K562 (cell line): ENCODE measurements around the gene CALML3. TPM values are rescaled to one million over a fixed set of nuclear protein-coding genes. Genes with fewer than 3 reads are reported as not detected.

Source experiments
- ATAC-seq: fragments of 200-7000 bp; cut with Tn5 transposase; 3 replicates; pipeline ENCODE4 v1.9.1; 2020; ENCODE audit warnings: moderate library complexity
- BruUV-seq: library from RNA; stranded (reverse); fragments of 400-500 nt; replicated peaks from 2 replicates; lab custom pipeline; 2021; lab: Mats Ljungman, UMichigan
- CTCF ChIA-PET: fragments of 300-600 bp; formaldehyde crosslinking; extraction: SDS; loops from one replicate; lab custom pipeline; 2021; ENCODE audit warnings: low intra/inter-chr PET ratio; lab: Yijun Ruan, JAX
- POLR2A ChIA-PET: fragments of 300-600, 350-650 bp; sonication (Branson Sonifier 250); formaldehyde crosslinking; extraction: SDS; loops from one replicate; lab custom pipeline; 2021; ENCODE audit warnings: antibody characterized with exemption, inconsistent platforms; lab: Yijun Ruan, JAX
- DNase-seq, 4 experiments: peaks; one replicate each; pipeline versions ENCODE4 v3.0.0 to v3.0.0-alpha.2; 2011 to 2018; ENCODE audit warnings: low spot score in 3 of 4, mixed read lengths in 3 of 4; ENCODE audit errors: extremely low read depth in 1 of 4
- FAIRE-seq: peaks from 2 replicates; lab custom pipeline; 2011; peaks lifted over from hg19 to GRCh38; lab: Jason Lieb, UNC
- H2AFZ ChIP-seq: 2 replicates; pipeline ENCODE4 v1.6.0; 2011; ENCODE audit warnings: low read depth, low read length, control low read depth, inconsistent platforms
- H3K27ac ChIP-seq: fragments of 200-600 bp; 3 replicates; pipeline ENCODE4 v1.8.0; 2011; ENCODE audit warnings: low read depth, mild to moderate bottlenecking, control low read depth, inconsistent platforms, low read length, moderate library complexity, mixed read lengths; ENCODE audit errors: extremely low read depth
- H3K27me3 ChIP-seq, 2 experiments: fragments of 300-600 bp in 1 of 2; 2 replicates in 1 of 2; 3 replicates in 1 of 2; pipeline versions ENCODE4 v1.6.0 to v1.8.0; 2011; ENCODE audit warnings: inconsistent platforms in 2 of 2, low read length in 2 of 2, mild to moderate bottlenecking in 1 of 2, mixed read lengths in 1 of 2, moderate library complexity in 1 of 2; ENCODE audit not compliant: control insufficient read depth in 2 of 2, insufficient read depth in 2 of 2
- H3K36me3 ChIP-seq: fragments of 300-600 bp; 3 replicates; pipeline ENCODE4 v1.8.0; 2011; ENCODE audit warnings: mild to moderate bottlenecking, low read length, inconsistent platforms; ENCODE audit not compliant: control insufficient read depth, insufficient read depth
- H3K4me1 ChIP-seq, 2 experiments: fragments of 200-600 bp in 1 of 2; replicated peaks in 1 of 2; 2 replicates in 1 of 2; 3 replicates in 1 of 2; pipeline versions ENCODE4 v1.5.1 to v1.8.0; 2011; ENCODE audit warnings: inconsistent platforms in 2 of 2, low read length in 2 of 2, mild to moderate bottlenecking in 1 of 2, mixed read lengths in 1 of 2, moderate library complexity in 1 of 2; ENCODE audit not compliant: control insufficient read depth in 2 of 2, insufficient read depth in 2 of 2
- H3K4me2 ChIP-seq: 2 replicates; pipeline ENCODE4 v1.6.1; 2011; ENCODE audit warnings: low read length, control low read depth, inconsistent platforms, mixed read lengths; ENCODE audit not compliant: insufficient read depth
- H3K4me3 ChIP-seq: fragments of 200-600 bp; sonication (generic), shearing (Covaris generic); 2 replicates; pipeline ENCODE4 v1.5.1; 2016; ENCODE audit warnings: control low read depth, inconsistent platforms
- H3K79me2 ChIP-seq: fragments of 200-600 bp; 3 replicates; pipeline ENCODE4 v1.8.0; 2011; ENCODE audit warnings: low read length, inconsistent platforms; ENCODE audit not compliant: control insufficient read depth, insufficient read depth
- H3K9ac ChIP-seq, 2 experiments: 2 replicates each; pipeline versions ENCODE4 v1.6.0 to v1.6.1; 2011; ENCODE audit warnings: low read depth in 2 of 2, low read length in 2 of 2, control low read depth in 1 of 2, inconsistent platforms in 1 of 2, mild to moderate bottlenecking in 1 of 2, mixed read lengths in 1 of 2; ENCODE audit not compliant: insufficient read depth in 1 of 2
- H3K9me1 ChIP-seq: one replicate; pipeline ENCODE4 v1.6.0; 2011; ENCODE audit warnings: inconsistent platforms, mild to moderate bottlenecking, low read length, moderate library complexity; ENCODE audit not compliant: control insufficient read depth, insufficient read depth
- H3K9me3 ChIP-seq: replicated peaks from 2 replicates; pipeline ENCODE4 v1.5.1; 2011; ENCODE audit warnings: low read depth, low read length, inconsistent platforms; ENCODE audit not compliant: control insufficient read depth, insufficient read depth
- H4K20me1 ChIP-seq: replicated peaks from 2 replicates; pipeline ENCODE4 v1.6.1; 2011; ENCODE audit warnings: low read length, inconsistent platforms, mixed read lengths; ENCODE audit not compliant: control insufficient read depth, insufficient read depth
- TOE1 ChIP-seq, 2 experiments: fragments of 450-650 bp in 1 of 2; sonication (generic) in 1 of 2; formaldehyde crosslinking in 1 of 2; IDR thresholded peaks; 2 replicates each; pipeline versions ENCODE4 v1.7.1 to v1.8.0; 2016 to 2022; ENCODE audit warnings: borderline replicate concordance in 2 of 2, mild to moderate bottlenecking in 2 of 2, antibody characterized with exemption in 1 of 2, inconsistent platforms in 1 of 2, low read depth in 1 of 2, missing genetic modification reagents in 1 of 2, moderate library complexity in 1 of 2
- ZBTB33 ChIP-seq: sonication (generic); formaldehyde crosslinking; IDR thresholded peaks from 2 replicates; pipeline ENCODE4 v1.8.1; 2023; ENCODE audit warnings: mild to moderate bottlenecking, missing genetic modification reagents
- WGBS: fragments of 100-300 bp; shearing (Covaris generic); methylation state at CpG from one replicate; pipeline ENCODE4 v1.1.6; 2016; ENCODE audit warnings: low coverage, mixed read lengths; ENCODE audit not compliant: insufficient coverage; ENCODE audit errors: missing lambda C conversion rate; 5-methylcytosine and 5-hydroxymethylcytosine counted together
- in situ Hi-C: fragments of 300-500 bp; cut with MboI; formaldehyde crosslinking; loops from 4 replicates; pipeline ENCODE4 v1.15.0; 2018; ENCODE audit warnings: inconsistent platforms, mixed read lengths
- intact Hi-C: fragments of 100-400 bp; cut with micrococcal nuclease; formaldehyde crosslinking; loops from 2 replicates; pipeline ENCODE4 v1.14.2; 2022
- polyA plus RNA-seq, 8 experiments: library from polyadenylated mRNA; depleted of rRNA in 4 of 8; stranded (reverse) in 5 of 8; unstranded in 3 of 8; fragments of >200 nt; fragmentation: Nextera tagmentation in 2 of 8; fragmentation: Illumina TruSeq in 1 of 8; extraction: Ambion mirVana in 2 of 8; extraction: Trizol in 1 of 8; gene quantifications; 2 replicates each; pipeline versions ENCODE4 v1.2.1 to v1.2.3, GENCODE V29; 2011 to 2014; ENCODE audit warnings: inconsistent platforms in 1 of 8, missing spikeins in 1 of 8
- total RNA-seq, 7 experiments: library from RNA; depleted of rRNA in 6 of 7; stranded (reverse); fragments of >200 nt in 6 of 7; fragmentation: Illumina TruSeq in 2 of 7; extraction: Trizol in 2 of 7; gene quantifications; 2 replicates each; pipeline versions ENCODE4 v1.2.1 to v1.2.3, GENCODE V29; 2011 to 2021; ENCODE audit warnings: low replicate concordance in 1 of 7

CALML3 gene
- total and polyA plus RNA-seq, 9 of the 15 experiments (the other 6 are each of a cell fraction or from before 2014, with no cell fraction given) = not detected

GRCh38 chr10:5525561-5526341, 990 bp downstream of the CALML3 start:
- ATAC-seq = no peak
- CTCF ChIA-PET = no interaction called here
- no TSS peak for BruUV-seq
- DNase-seq = no peak
- H3K27me3 ChIP-seq = no peaks in the 10 kb centered on the region
- no peak for FAIRE-seq
- 72% methylated on average over 22 of the region's 34 CpGs for WGBS
- H3K4me2 ChIP-seq = no peak overlapping the region
- in situ Hi-C loops = no loop called here
- H4K20me1 ChIP-seq = no peaks in the 10 kb centered on the region
- H3K79me2 ChIP-seq = no peaks in the 10 kb centered on the region
- peaks cover 5 to 32% of the 10 kb centered on the region in 2 experiments; a peak in 4 of 5 replicates for H3K4me1 ChIP-seq
- H3K9me3 ChIP-seq = no peaks in the 10 kb centered on the region; the same call in 1 of the 2 replicates
- no peak overlapping the region; a peak in 1 of 4 replicates for H3K9ac ChIP-seq
- no peak overlapping the region for H2AFZ ChIP-seq
- H3K4me3 ChIP-seq = no peak overlapping the region
- no peaks in the 10 kb centered on the region for H3K36me3 ChIP-seq
- no peak overlapping the region for H3K27ac ChIP-seq
- no peaks in the 10 kb centered on the region for H3K9me1 ChIP-seq
- intact Hi-C loops = no loop called here
- POLR2A ChIA-PET = no interaction called here
- TF ChIP-seq TOE1 (IDR thresholded peaks at IDR 0.05; ENCODE audit: borderline replicate concordance) = no peak
- no peak for TF ChIP-seq TOE1 (CRISPR knock-in tag; IDR thresholded peaks at IDR 0.05; ENCODE audit: borderline replicate concordance, low read depth)
- TF ChIP-seq ZBTB33 (CRISPR knock-in tag) = peak; percentile 57; the same call in 1 of the 2 replicates
